GM23338 (cell line): Measurements from ENCODE around the gene TNPO3. TPM values are rescaled to one million over a fixed set of nuclear protein-coding genes. Genes with fewer than 3 reads are reported as not detected.

Experiments used
- ATAC-seq: fragments of 200-7000 bp; cut with Tn5 transposase; 3 replicates; pipeline ENCODE4 v1.9.1; 2020
- DNase-seq: peaks from one replicate; pipeline ENCODE4 v3.0.0-alpha.2; 2015; ENCODE audit warnings: low spot score
- H2AFZ ChIP-seq: fragments of 200-600 bp; sonication (generic); 2 replicates; pipeline ENCODE4 v1.8.0; 2016; ENCODE audit warnings: antibody characterized with exemption, mild to moderate bottlenecking, moderate library complexity
- H3F3A ChIP-seq: fragments of 200-600 bp; sonication (generic); replicated peaks from 2 replicates; pipeline ENCODE4 v1.8.0; 2017; ENCODE audit warnings: antibody characterized with exemption, mixed run types, low read depth
- H3K27ac ChIP-seq: fragments of 200-600 bp; sonication (generic); 2 replicates; pipeline ENCODE4 v1.6.1; 2016; ENCODE audit warnings: low read depth
- H3K27me3 ChIP-seq: fragments of 200-600 bp; sonication (generic); 2 replicates; pipeline ENCODE4 v1.8.0; 2016; ENCODE audit warnings: mild to moderate bottlenecking, mixed run types, moderate library complexity; ENCODE audit not compliant: insufficient read depth
- H3K36me3 ChIP-seq: fragments of 200-600 bp; sonication (generic); 2 replicates; pipeline ENCODE4 v1.8.0; 2016; ENCODE audit warnings: mild to moderate bottlenecking; ENCODE audit not compliant: insufficient read depth
- H3K4me1 ChIP-seq: fragments of 200-600 bp; sonication (generic); 2 replicates; pipeline ENCODE4 v1.8.0; 2016; ENCODE audit warnings: mild to moderate bottlenecking, moderate library complexity; ENCODE audit not compliant: insufficient read depth
- H3K4me2 ChIP-seq: fragments of 200-600 bp; sonication (generic); 2 replicates; pipeline ENCODE4 v1.7.1; 2017; ENCODE audit warnings: mixed run types
- H3K4me3 ChIP-seq: fragments of 200-600 bp; sonication (generic); 2 replicates; pipeline ENCODE4 v1.6.1; 2016; ENCODE audit warnings: mixed run types
- H3K79me2 ChIP-seq: fragments of 200-600 bp; sonication (generic); replicated peaks from 2 replicates; pipeline ENCODE4 v1.8.0; 2017; ENCODE audit warnings: mild to moderate bottlenecking; ENCODE audit not compliant: insufficient read depth
- H3K9me2 ChIP-seq: fragments of 200-600 bp; sonication (generic); 2 replicates; pipeline ENCODE4 v1.8.0; 2017; ENCODE audit not compliant: insufficient read depth
- H4K20me1 ChIP-seq: fragments of 200-600 bp; sonication (generic); replicated peaks from 2 replicates; pipeline ENCODE4 v1.8.0; 2017; ENCODE audit warnings: mild to moderate bottlenecking; ENCODE audit not compliant: insufficient read depth
- H3K27ac Mint-ChIP-seq: 2 replicates; pipeline ENCODE4 v1.8.0; 2020; ENCODE audit warnings: inconsistent platforms, mild to moderate bottlenecking, moderate library complexity, mixed read lengths
- H3K27me3 Mint-ChIP-seq: 3 replicates; pipeline ENCODE4 v1.8.0; 2022; ENCODE audit warnings: low read depth, mild to moderate bottlenecking, moderate library complexity, mixed read lengths, inconsistent platforms; ENCODE audit not compliant: insufficient read depth, poor library complexity
- H3K36me3 Mint-ChIP-seq: 3 replicates; pipeline ENCODE4 v1.8.0; 2021; ENCODE audit warnings: low read depth, mild to moderate bottlenecking, inconsistent platforms, moderate library complexity, mixed read lengths
- H3K4me1 Mint-ChIP-seq: 3 replicates; pipeline ENCODE4 v1.8.0; 2020; ENCODE audit warnings: mild to moderate bottlenecking, inconsistent platforms, mixed read lengths
- H3K4me3 Mint-ChIP-seq: 3 replicates; pipeline ENCODE4 v1.8.0; 2021; ENCODE audit warnings: moderate library complexity, mild to moderate bottlenecking, inconsistent platforms, mixed read lengths
- H3K9me3 Mint-ChIP-seq: 3 replicates; pipeline ENCODE4 v1.8.0; 2020; ENCODE audit warnings: moderate library complexity, mild to moderate bottlenecking, inconsistent platforms, mixed read lengths
- CREB1 ChIP-seq: fragments of 250-450 bp; sonication (Bioruptor Pico); IDR thresholded peaks from 2 replicates; pipeline ENCODE4 v1.5.0; 2020; ENCODE audit warnings: low read depth, mild to moderate bottlenecking, moderate library complexity
- EZH2phosphoT487 ChIP-seq: fragments of 200-600 bp; sonication (generic); IDR thresholded peaks from one replicate; pipeline ENCODE4 v1.8.1; 2018; ENCODE audit warnings: antibody characterized with exemption; ENCODE audit not compliant: unreplicated experiment
- JUNB ChIP-seq: IDR thresholded peaks from one replicate; pipeline ENCODE4 v1.6.1; 2016; ENCODE audit warnings: antibody characterized with exemption; ENCODE audit not compliant: unreplicated experiment
- POLR2AphosphoS5 ChIP-seq: IDR thresholded peaks from 2 replicates; pipeline ENCODE4 v1.6.1; 2016; ENCODE audit warnings: antibody characterized with exemption, low read depth
- REST ChIP-seq: IDR thresholded peaks from one replicate; pipeline ENCODE4 v1.6.1; 2018; ENCODE audit warnings: antibody characterized with exemption; ENCODE audit not compliant: unreplicated experiment
- STAT1 ChIP-seq: IDR thresholded peaks from one replicate; pipeline ENCODE4 v1.6.1; 2016; ENCODE audit warnings: antibody characterized with exemption; ENCODE audit not compliant: unreplicated experiment
- ZNF114 ChIP-seq: fragments of 250-450 bp; sonication (Bioruptor Pico); IDR thresholded peaks from 2 replicates; pipeline ENCODE4 v1.5.0; 2020; ENCODE audit warnings: mild to moderate bottlenecking, moderate library complexity
- ZNF331 ChIP-seq: fragments of 250-450 bp; sonication (Bioruptor Pico); IDR thresholded peaks from 2 replicates; pipeline ENCODE4 v1.5.0; 2020; ENCODE audit warnings: low read depth, mild to moderate bottlenecking, moderate library complexity
- polyA plus RNA-seq: library from polyadenylated mRNA; unstranded; fragments of >200 nt; fragmentation: Nextera tagmentation; extraction: Ambion mirVana; gene quantifications from 2 replicates; pipeline ENCODE4 v1.2.1, GENCODE V29; 2016
- total RNA-seq: library from RNA; depleted of rRNA; stranded (reverse); fragments of >200 nt; shearing (Covaris generic); gene quantifications from 2 replicates; pipeline ENCODE4 v1.2.3, GENCODE V29; 2014
- TF ChIP-seq, protein P1 (sequence below), 2 experiments: fragments of 200-600 bp in 1 of 2; sonication (generic) in 1 of 2; conservative IDR thresholded peaks; 2 replicates each; pipeline versions ENCODE4 v1.5.1 to v1.6.1; 2016 to 2017; ENCODE audit warnings: antibody characterized with exemption in 2 of 2, low read depth in 2 of 2, mild to moderate bottlenecking in 2 of 2, moderate library complexity in 1 of 2
- TF ChIP-seq, protein P2 (sequence below): IDR thresholded peaks from 2 replicates; pipeline ENCODE4 v1.6.1; 2016; ENCODE audit warnings: antibody characterized with exemption

Gene TNPO3
- total and polyA plus RNA-seq, 2 experiments from 2014 or later: 38.2 to 127 TPM

DNA sequence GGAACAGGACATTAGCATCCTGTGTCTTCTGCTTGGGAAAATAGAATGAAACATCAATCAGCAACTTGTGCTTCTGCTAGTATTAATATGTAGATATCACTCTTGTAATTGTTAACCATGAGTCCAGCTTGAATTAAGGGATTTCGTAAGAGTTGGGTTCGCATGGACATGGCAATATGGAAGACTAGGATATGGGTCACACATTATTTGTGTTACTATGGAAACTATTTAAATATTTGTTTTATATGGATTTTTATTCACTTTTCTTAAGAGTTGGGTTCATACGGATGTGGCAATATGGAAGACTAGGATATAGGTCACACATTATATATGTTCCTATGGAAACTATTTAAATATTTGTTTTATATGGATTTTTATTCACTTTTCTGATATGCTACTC lies 24.5 kb downstream of the TNPO3 start:
- H3K36me3 ChIP-seq: 0 out of 2 replicates have a peak, but pooled peaks cover 3% of the 10 kb centered on the region

More for the DNA sequence above, 24.5 kb downstream of the TNPO3 start:
- peaks cover 34% of the 10 kb centered on the region for H4K20me1 ChIP-seq
- Mint-ChIP-seq H3K4me3 (no peak overlapping the region), H3K27ac (no peak overlapping the region), H3K9me3 (no peaks in the 10 kb centered on the region), H3K36me3 (peaks cover 26% of the 10 kb centered on the region; the same call in 2 of the 3 replicates), H3K4me1 (peaks cover 6% of the 10 kb centered on the region), H3K27me3 (peaks cover 3% of the 10 kb centered on the region)
- no peaks in the 10 kb centered on the region; the same call in 1 of the 2 replicates for H3F3A ChIP-seq
- no peak for ATAC-seq
- H2AFZ ChIP-seq: no peak overlapping the region
- H3K27ac ChIP-seq: no peak overlapping the region
- H3K9me2 ChIP-seq: no peaks in the 10 kb centered on the region
- TF ChIP-seq, protein P1, sequence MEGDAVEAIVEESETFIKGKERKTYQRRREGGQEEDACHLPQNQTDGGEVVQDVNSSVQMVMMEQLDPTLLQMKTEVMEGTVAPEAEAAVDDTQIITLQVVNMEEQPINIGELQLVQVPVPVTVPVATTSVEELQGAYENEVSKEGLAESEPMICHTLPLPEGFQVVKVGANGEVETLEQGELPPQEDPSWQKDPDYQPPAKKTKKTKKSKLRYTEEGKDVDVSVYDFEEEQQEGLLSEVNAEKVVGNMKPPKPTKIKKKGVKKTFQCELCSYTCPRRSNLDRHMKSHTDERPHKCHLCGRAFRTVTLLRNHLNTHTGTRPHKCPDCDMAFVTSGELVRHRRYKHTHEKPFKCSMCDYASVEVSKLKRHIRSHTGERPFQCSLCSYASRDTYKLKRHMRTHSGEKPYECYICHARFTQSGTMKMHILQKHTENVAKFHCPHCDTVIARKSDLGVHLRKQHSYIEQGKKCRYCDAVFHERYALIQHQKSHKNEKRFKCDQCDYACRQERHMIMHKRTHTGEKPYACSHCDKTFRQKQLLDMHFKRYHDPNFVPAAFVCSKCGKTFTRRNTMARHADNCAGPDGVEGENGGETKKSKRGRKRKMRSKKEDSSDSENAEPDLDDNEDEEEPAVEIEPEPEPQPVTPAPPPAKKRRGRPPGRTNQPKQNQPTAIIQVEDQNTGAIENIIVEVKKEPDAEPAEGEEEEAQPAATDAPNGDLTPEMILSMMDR (conservative IDR thresholded peaks at IDR 0.05; ENCODE audit: low read depth in 2 of 2): no peak
- TF ChIP-seq REST: no peak
- TF ChIP-seq, protein P2, sequence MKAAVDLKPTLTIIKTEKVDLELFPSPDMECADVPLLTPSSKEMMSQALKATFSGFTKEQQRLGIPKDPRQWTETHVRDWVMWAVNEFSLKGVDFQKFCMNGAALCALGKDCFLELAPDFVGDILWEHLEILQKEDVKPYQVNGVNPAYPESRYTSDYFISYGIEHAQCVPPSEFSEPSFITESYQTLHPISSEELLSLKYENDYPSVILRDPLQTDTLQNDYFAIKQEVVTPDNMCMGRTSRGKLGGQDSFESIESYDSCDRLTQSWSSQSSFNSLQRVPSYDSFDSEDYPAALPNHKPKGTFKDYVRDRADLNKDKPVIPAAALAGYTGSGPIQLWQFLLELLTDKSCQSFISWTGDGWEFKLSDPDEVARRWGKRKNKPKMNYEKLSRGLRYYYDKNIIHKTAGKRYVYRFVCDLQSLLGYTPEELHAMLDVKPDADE: no peak
- TF ChIP-seq ZNF114: no peak
- no peak for TF ChIP-seq JUNB
- no peak for TF ChIP-seq STAT1
- no peak for TF ChIP-seq CREB1 (CRISPR knock-in tag)
- TF ChIP-seq ZNF331: no peak
- TF ChIP-seq EZH2phosphoT487: no peak
- no peak for TF ChIP-seq POLR2AphosphoS5
- H3K27me3 ChIP-seq: no peaks in the 10 kb centered on the region
- H3K4me2 ChIP-seq: no peak overlapping the region
- peaks cover 99% of the 10 kb centered on the region for H3K79me2 ChIP-seq
- no peaks in the 10 kb centered on the region; the same call in 1 of the 2 replicates for H3K4me1 ChIP-seq
- no peak for DNase-seq
- H3K4me3 ChIP-seq: no peak overlapping the region
